GM19043 (cell line): ENCODE results near the gene HOXC12.

Experiments used
- ATAC-seq: cut with Tn5 transposase; IDR thresholded peaks from one replicate; pipeline ENCODE4 v1.9.1; 2021; ENCODE audit warnings: low read depth; ENCODE audit not compliant: unreplicated experiment

Gene HOXC12

DNA sequence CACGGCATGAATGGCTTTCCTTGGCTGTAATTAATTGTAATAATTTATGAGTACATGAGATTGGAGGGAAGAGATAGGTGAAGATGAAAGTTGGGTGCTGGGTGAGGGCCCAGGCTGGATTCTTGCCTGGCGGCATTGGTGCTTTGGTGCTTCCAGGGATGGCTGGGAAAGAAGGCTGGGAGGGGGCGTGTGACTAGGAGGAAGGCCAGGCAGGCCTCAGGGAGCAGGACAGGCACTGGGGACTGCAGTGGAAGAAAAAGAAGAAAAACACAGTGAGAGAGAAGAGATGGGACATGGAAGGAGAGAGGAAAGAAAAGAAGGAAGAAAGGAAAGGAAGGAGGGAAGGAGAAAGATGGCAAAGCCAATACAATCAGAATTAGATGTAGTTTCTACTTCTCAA, 48.9 kb downstream of the HOXC12 start:
- ATAC-seq, result no peak

DNA sequence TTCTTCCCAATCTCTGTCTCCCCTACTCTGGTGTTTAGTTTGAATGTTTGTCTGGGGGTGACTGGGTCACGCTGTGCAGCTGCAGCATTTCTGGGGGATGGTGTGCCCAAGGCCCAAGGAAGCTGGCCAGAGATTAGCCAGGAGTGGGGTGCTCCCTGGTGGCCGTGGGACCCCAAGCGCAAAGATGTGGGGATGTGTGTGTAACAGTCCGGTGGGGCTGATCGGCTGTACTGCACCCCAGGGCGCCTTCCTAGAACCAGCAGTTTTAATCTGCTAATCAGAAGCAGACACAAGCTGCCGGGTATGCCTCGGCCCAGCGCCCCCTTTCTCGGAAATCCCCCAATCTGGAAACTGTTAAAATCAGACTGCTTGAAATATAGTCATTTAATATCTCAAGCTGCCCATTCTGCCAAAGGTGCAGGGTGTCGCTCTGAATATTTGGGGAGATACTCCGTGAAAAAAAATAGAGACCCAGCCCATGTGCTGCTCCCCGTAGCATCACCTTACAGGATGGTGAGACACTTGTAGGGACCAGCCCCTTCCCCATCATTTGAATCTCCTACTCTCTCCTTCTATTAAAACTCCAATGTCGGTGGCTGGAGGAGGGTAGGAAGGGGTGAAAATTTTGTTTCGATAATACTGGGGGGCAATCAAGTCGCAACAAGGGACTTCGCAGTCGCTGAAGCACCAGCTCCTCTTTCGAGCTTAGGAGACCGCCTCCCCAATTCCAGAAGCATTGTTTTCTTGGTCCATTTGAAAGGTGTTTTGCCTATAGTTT, 49.5 kb downstream of the HOXC12 start:
- no peak for ATAC-seq

- ATAC-seq, result no peak
These were observed 50.3 kb downstream of the HOXC12 start for GRCh38 chr12:54004841-54005530.

DNA sequence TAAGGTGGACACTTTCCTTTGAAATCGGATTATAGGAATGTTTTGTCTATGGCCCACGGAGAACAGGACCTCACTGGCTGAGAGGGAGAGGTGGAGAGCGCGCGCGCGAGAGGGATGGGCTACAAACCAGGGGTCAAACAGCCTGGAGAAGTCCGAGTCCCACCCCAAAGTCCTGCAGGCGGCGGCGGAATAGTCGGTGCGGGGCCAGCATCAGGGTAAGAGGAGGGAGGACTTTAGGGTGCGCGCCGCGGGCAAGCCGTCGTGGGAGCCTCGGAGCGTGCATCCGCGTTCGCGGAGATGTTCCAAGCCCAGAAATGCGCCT, 50.8 kb downstream of the HOXC12 start:
- ATAC-seq, result no peak

DNA sequence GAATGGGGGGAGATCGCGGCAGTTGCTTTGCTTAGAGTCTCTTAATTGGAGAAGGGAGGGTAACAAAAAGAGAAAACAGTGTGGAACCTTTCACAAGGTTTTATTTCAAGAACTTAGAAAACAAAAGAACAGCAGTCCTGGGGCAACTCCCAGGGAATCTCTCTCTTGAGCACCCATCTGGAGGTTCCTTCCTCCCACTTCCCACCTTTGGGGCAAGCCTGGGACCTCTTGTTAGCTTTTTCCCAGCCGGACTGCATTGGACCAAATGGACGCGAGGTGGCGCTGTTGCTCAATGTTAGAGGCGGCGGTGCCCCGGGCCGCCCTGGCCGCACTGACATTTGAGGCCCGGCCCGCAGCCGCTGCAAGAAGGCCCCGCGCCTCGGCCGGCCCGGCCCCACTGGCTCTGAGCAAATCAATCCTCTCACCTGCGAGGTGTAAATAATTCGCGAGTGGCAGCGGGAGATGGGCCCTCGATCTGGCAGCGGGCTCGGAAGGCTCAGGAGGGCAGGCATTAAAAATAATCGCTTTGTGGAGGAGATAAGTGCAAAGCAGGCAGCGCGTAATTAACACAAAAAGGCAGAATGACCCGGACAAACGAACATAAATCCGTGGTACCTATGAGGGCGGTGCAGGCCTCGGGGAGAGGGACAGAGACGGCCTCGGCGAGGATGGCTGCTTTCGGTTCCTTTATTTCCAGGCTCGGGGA, 51.3 kb downstream of the HOXC12 start:
- ATAC-seq, result no peak

- no peak for ATAC-seq
These were observed 52.0 kb downstream of the HOXC12 start for GRCh38 chr12:54006559-54007220.

- ATAC-seq, result no peak
These were observed 53.0 kb downstream of the HOXC12 start for GRCh38 chr12:54007538-54008259.

GRCh38 chr12:54008260-54008552, 53.5 kb downstream of the HOXC12 start:
- ATAC-seq, result no peak
